Sigmoid colon (tissue), 4 donors: ENCODE results near the gene GPRC5D.

Experiments
- CTCF ChIP-seq, 4 experiments: fragments of 450-650 bp in 3 of 4; fragments of 200-600 bp in 1 of 4; IDR thresholded peaks; one replicate each; pipeline ENCODE4 v1.5.1; 2016 to 2019; ENCODE audit warnings: antibody characterized with exemption in 4 of 4, mild to moderate bottlenecking in 3 of 4, moderate library complexity in 2 of 4
- EP300 ChIP-seq, 4 donors: sonication (generic); formaldehyde crosslinking; IDR thresholded peaks; one replicate each; pipeline ENCODE4 v1.6.1; 2017; ENCODE audit warnings: antibody characterized with exemption in 4 of 4
- POLR2A ChIP-seq, 2 donors: fragments of 450-650 bp; IDR thresholded peaks; one replicate each; pipeline ENCODE4 v1.6.1; 2016; ENCODE audit warnings: antibody characterized with exemption in 2 of 2, mild to moderate bottlenecking in 2 of 2, moderate library complexity in 2 of 2

- TF ChIP-seq CTCF (IDR thresholded peaks at IDR 0.05) (no peak), POLR2A (IDR thresholded peaks at IDR 0.05) (no peak), EP300 (IDR thresholded peaks at IDR 0.05) (no peak)
Measured at GRCh38 chr12:12929696-12930095, 22.3 kb downstream of the GPRC5D start.
